ENCODE measurements around the gene CHKA. TPM values are rescaled to one million over a fixed set of nuclear protein-coding genes. Genes with fewer than 3 reads are reported as not detected.
A peak's percentile ranks its signal among the peaks of the same experiment; 100 is the strongest.

CHKA gene
- total and polyA plus RNA-seq, 9 of the 15 experiments (the other 6 are each of a cell fraction or from before 2014, with no cell fraction given) = 3.6 to 37.0 (median 30.2) TPM

DNA sequence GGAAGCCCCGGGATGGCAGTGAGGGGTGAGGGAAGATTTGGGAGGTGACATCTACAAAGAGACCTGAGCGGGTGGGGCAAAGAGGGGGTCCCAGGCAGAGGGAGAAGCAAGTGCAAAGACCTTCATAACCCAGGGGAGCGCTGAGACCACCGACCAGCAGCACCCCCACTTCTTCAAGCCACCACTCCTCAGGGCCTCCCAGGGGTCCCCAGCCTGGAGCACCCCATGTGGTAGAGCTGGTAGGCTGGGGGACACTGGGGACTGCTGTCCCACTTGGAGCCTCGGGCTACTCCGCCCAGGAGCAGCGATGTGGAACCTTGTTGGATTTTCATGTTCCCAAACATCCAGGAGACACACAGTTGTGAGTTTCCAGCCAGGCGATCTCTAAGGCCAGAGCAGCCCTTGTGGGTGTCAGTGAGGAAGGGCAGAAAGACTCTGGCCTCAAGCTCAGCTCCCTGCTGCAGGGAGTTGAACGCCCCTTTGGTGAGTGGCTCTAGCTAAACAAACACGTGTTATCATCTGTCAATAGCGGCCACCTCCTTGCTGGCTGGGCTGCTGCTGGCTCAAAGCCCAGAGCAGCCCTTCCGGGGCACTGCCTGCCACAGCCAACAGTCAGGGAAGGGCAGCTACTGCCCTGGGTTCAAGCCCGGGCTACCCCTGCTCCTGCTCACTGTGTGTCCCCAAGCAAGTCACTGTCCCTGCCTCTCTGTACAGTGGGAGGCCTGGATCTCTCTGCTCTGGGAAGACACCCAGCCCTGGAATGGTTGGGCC is 25.7 kb upstream of the CHKA start (continued):
- TF ChIP-seq, protein P1, sequence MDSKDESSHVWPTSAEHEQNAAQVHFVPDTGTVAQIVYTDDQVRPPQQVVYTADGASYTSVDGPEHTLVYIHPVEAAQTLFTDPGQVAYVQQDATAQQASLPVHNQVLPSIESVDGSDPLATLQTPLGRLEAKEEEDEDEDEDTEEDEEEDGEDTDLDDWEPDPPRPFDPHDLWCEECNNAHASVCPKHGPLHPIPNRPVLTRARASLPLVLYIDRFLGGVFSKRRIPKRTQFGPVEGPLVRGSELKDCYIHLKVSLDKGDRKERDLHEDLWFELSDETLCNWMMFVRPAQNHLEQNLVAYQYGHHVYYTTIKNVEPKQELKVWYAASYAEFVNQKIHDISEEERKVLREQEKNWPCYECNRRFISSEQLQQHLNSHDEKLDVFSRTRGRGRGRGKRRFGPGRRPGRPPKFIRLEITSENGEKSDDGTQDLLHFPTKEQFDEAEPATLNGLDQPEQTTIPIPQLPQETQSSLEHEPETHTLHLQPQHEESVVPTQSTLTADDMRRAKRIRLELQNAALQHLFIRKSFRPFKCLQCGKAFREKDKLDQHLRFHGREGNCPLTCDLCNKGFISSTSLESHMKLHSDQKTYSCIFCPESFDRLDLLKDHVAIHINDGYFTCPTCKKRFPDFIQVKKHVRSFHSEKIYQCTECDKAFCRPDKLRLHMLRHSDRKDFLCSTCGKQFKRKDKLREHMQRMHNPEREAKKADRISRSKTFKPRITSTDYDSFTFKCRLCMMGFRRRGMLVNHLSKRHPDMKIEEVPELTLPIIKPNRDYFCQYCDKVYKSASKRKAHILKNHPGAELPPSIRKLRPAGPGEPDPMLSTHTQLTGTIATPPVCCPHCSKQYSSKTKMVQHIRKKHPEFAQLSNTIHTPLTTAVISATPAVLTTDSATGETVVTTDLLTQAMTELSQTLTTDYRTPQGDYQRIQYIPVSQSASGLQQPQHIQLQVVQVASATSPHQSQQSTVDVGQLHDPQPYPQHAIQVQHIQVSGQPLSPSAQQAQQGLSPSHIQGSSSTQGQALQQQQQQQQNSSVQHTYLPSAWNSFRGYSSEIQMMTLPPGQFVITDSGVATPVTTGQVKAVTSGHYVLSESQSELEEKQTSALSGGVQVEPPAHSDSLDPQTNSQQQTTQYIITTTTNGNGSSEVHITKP (IDR thresholded peaks at IDR 0.05; ENCODE audit: partially characterized antibody) = peak; percentile 51
- TF ChIP-seq HDAC2 (IDR thresholded peaks at IDR 0.05) (peak; percentile 57; the same call in 1 of the 2 replicates), ZNF134 (CRISPR knock-in tag; conservative IDR thresholded peaks at IDR 0.05) (no peak), BHLHE40 (IDR thresholded peaks at IDR 0.05; ENCODE audit: low read length) (peak; percentile 59; the same call in 1 of the 2 replicates), L3MBTL2 (IDR thresholded peaks at IDR 0.05) (peak; percentile 94), NR2C1 (IDR thresholded peaks at IDR 0.05) (0 out of 2 replicates have a peak, but pooled peaks have one; percentile 19), NR2C1 (tag; IDR thresholded peaks at IDR 0.05) (peak; percentile 36; the same call in 1 of the 2 replicates), TOE1 (IDR thresholded peaks at IDR 0.05; ENCODE audit: borderline replicate concordance) (no peak), TOE1 (CRISPR knock-in tag; IDR thresholded peaks at IDR 0.05; ENCODE audit: borderline replicate concordance, low read depth) (0 out of 2 replicates have a peak, but pooled peaks have one; percentile 25), SIX5 (IDR thresholded peaks at IDR 0.05; ENCODE audit: borderline replicate concordance in 1 of 2, insufficient read depth in 1 of 2, low read depth in 1 of 2, low read length in 2 of 2) (no peak), TAF1 (IDR thresholded peaks at IDR 0.05; ENCODE audit: control insufficient read depth, extremely low read depth, insufficient read depth, low read length, severe bottlenecking) (peak; percentile 20), RBFOX2 (IDR thresholded peaks at IDR 0.05; ENCODE audit: low read depth, low read length) (peak; percentile 48), FOXA3 (CRISPR knock-in tag; conservative IDR thresholded peaks at IDR 0.05 in 1 of 2, IDR thresholded peaks at IDR 0.05 in 1 of 2) (peak; percentile 87 to 93), NR2C2 (CRISPR knock-in tag; IDR thresholded peaks at IDR 0.05) (no peak), NR2C2 (tag; IDR thresholded peaks at IDR 0.05) (peak; percentile 79), MYC (IDR thresholded peaks at IDR 0.05; ENCODE audit: low read depth, low read length) (peak; percentile 60; the same call in 1 of the 2 replicates), MYC (CRISPR knock-in tag; IDR thresholded peaks at IDR 0.05; ENCODE audit: borderline replicate concordance, low read depth) (no peak)
- TF ChIP-seq, protein P2, sequence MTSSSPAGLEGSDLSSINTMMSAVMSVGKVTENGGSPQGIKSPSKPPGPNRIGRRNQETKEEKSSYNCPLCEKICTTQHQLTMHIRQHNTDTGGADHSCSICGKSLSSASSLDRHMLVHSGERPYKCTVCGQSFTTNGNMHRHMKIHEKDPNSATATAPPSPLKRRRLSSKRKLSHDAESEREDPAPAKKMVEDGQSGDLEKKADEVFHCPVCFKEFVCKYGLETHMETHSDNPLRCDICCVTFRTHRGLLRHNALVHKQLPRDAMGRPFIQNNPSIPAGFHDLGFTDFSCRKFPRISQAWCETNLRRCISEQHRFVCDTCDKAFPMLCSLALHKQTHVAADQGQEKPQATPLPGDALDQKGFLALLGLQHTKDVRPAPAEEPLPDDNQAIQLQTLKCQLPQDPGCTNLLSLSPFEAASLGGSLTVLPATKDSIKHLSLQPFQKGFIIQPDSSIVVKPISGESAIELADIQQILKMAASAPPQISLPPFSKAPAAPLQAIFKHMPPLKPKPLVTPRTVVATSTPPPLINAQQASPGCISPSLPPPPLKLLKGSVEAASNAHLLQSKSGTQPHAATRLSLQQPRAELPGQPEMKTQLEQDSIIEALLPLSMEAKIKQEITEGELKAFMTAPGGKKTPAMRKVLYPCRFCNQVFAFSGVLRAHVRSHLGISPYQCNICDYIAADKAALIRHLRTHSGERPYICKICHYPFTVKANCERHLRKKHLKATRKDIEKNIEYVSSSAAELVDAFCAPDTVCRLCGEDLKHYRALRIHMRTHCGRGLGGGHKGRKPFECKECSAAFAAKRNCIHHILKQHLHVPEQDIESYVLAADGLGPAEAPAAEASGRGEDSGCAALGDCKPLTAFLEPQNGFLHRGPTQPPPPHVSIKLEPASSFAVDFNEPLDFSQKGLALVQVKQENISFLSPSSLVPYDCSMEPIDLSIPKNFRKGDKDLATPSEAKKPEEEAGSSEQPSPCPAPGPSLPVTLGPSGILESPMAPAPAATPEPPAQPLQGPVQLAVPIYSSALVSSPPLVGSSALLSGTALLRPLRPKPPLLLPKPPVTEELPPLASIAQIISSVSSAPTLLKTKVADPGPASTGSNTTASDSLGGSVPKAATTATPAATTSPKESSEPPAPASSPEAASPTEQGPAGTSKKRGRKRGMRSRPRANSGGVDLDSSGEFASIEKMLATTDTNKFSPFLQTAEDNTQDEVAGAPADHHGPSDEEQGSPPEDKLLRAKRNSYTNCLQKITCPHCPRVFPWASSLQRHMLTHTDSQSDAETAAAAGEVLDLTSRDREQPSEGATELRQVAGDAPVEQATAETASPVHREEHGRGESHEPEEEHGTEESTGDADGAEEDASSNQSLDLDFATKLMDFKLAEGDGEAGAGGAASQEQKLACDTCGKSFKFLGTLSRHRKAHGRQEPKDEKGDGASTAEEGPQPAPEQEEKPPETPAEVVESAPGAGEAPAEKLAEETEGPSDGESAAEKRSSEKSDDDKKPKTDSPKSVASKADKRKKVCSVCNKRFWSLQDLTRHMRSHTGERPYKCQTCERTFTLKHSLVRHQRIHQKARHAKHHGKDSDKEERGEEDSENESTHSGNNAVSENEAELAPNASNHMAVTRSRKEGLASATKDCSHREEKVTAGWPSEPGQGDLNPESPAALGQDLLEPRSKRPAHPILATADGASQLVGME (CRISPR knock-in tag; IDR thresholded peaks at IDR 0.05) = no peak
